AG09309 (cell line): ENCODE measurements around the gene CSGALNACT2.
"Not testable (repeated sequence)": the region's sequence is repeated elsewhere in the genome, so short reads cannot be mapped to it uniquely, and the experiment has no call there.

Experiments used
- DNase-seq: peaks from one replicate; pipeline ENCODE4 v3.0.0-alpha.2; 2010; ENCODE audit warnings: low read depth
- H3K4me3 ChIP-seq: 2 replicates; pipeline ENCODE4 v1.5.1; 2011; ENCODE audit warnings: mild to moderate bottlenecking, low read depth, low read length, moderate library complexity; ENCODE audit not compliant: control insufficient read depth
- CTCF ChIP-seq: IDR thresholded peaks from 2 replicates; pipeline ENCODE4 v1.5.1; 2011; ENCODE audit warnings: mild to moderate bottlenecking, low read depth, low read length, inconsistent platforms; ENCODE audit not compliant: insufficient read depth, control insufficient read depth; ENCODE audit errors: missing control alignments

Gene CSGALNACT2

GRCh38 chr10:43170491-43170890 lies 32.2 kb downstream of the CSGALNACT2 start:
- no peak overlapping the region for H3K4me3 ChIP-seq
- peak; percentile 8 for TF ChIP-seq CTCF
- no peak for DNase-seq

GRCh38 chr10:43172645-43173044 lies 34.4 kb downstream of the CSGALNACT2 start:
- H3K4me3 ChIP-seq, result no peak overlapping the region
- TF ChIP-seq CTCF, result no peak
- DNase-seq, result no peak

GRCh38 chr10:43173120-43173519 lies 34.9 kb downstream of the CSGALNACT2 start:
- DNase-seq, result no peak
- H3K4me3 ChIP-seq, result no peak overlapping the region
- TF ChIP-seq CTCF, result no peak

GRCh38 chr10:43174969-43175368 lies 36.7 kb downstream of the CSGALNACT2 start:
- H3K4me3 ChIP-seq, result no peak overlapping the region
- no peak for DNase-seq
- no peak for TF ChIP-seq CTCF

GRCh38 chr10:43176271-43176670 lies 38.0 kb downstream of the CSGALNACT2 start:
- no peak for TF ChIP-seq CTCF
- no peak for DNase-seq
- H3K4me3 ChIP-seq, result no peak overlapping the region

GRCh38 chr10:43177595-43177994 lies 39.4 kb downstream of the CSGALNACT2 start:
- no peak overlapping the region for H3K4me3 ChIP-seq
- TF ChIP-seq CTCF, result no peak
- no peak for DNase-seq

GRCh38 chr10:43181146-43181545 lies 42.9 kb downstream of the CSGALNACT2 start:
- DNase-seq, result no peak
- H3K4me3 ChIP-seq, result no peak overlapping the region
- no peak for TF ChIP-seq CTCF

GRCh38 chr10:43183764-43184163 lies 45.5 kb downstream of the CSGALNACT2 start:
- DNase-seq, H3K4me3 ChIP-seq: not testable (repeated sequence)
